Posterior vena cava (tissue), 2 donors: ENCODE data around the gene PAQR8. TPM values are rescaled to one million over a fixed set of nuclear protein-coding genes. Genes with fewer than 3 reads are reported as not detected.

Source experiments
- DNase-seq: peaks from one replicate; pipeline ENCODE4 v3.0.0-alpha.2; 2020; ENCODE audit warnings: low spot score
- intact Hi-C, 2 donors: fragments of 100-400 bp; cut with DNase I; formaldehyde crosslinking; loops; one replicate each; pipeline versions ENCODE4 v1.14.1 to v1.14.2; 2022 to 2023
- long read RNA-seq, 2 donors: library from polyadenylated mRNA; unstranded; transcript quantifications; one replicate each; pipeline ENCODE4 v2.0.0, GENCODE V29; 2020 to 2021
- total RNA-seq, 2 donors: library from RNA; stranded (reverse); fragmentation: NEBNext Ultra II Directional; extraction: Animal tissue kit (Norgen Biotek cat#: 25700); gene quantifications; one replicate each; pipeline ENCODE4 v1.2.1, GENCODE V29; 2021
- donor health status: DM: yes; HTN: yes; CAD: no.
- donor health status: DM: yes; HTN: yes; CAD: no.

The PAQR8 gene
- total RNA-seq = 1 to 10 TPM; 3.9 TPM
- long read RNA-seq, donor 1, full-length matches to known transcripts = 1 of 1 reads
- long read RNA-seq, donor 1, partial matches to known transcripts = 0 of 1 reads
- long read RNA-seq, donor 1, other reads (novel, unspliced or antisense) = 0 of 1 reads
- long read RNA-seq, donor 2 = 0 reads

DNA sequence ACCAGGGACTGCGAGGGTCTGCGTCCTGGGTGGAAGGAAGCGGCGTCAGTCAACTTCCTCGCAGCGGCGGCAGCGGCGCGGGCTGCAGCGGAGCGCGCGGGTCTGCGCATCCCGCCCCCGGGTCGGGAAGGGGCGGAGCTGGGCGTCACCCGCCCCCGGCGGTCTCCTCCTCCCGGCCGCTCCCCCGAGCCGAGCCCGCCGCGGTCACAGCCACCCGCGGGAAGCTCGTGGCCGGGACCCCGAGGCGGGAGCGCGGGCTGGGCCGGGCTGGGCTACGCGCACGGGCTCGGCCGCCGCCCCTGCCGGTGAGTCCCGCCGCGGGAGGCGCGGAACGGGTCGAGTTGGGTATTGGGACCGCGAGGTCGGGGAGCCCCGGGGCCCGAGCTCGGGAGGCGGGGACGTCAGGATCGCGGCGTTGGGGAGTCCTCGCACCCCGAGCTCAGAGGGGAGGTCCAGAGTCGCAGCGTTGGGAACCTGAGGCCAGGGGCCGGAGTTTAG, at the start of gene PAQR8:
Gene PAQR8, plus strand, starts transcription at position 207 of the 498 bp plus-strand sequence. CDS start 41,063 bp downstream, outside the sequence.
- DNase-seq = peak; percentile 92
- intact Hi-C loops = no loop called here

GRCh38 chr6:52312461-52312860, 49.5 kb upstream of the PAQR8 start:
- no peak for DNase-seq
- intact Hi-C loops = no loop called here

DNA sequence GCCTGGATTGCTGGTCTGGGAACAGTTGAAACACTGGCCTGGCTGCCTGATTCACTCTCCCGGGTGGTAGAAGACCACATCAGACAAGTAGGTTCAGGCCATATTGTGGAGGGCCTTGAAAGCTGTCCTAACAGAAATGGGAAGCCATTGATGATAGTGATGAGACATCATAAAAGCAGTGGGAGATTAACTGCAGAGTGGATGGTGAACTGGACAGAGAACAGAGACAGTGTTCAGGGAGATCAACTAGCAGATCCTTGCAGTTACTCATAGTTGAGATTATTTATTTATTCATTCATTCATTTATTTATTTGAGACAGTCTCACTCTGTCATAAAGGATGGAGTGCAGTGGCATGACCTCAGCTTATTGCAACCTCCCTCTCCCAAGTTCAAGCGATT, 47.2 kb upstream of the PAQR8 start:
- intact Hi-C loops = no loop called here
- DNase-seq = no peak

DNA sequence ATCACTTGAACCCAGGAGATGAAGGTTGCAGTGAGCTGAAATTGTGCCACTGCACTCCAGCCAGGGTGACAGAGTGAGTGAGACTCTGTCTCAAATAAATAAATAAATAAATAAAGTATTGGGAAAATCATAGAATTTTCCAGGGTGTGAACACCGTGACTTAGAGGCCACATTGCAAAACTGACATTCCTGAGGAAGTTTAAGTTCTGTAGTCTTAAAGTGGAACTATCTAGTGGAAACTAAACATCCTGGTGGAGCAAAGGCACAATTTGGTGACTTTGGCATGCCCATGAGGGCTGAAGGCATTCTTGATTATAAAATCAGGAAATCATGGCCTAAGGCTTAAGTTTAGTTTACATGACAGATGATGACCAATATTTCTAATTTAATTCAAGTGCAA, 44.7 kb upstream of the PAQR8 start:
- intact Hi-C loops = no loop called here
- DNase-seq = no peak

DNA sequence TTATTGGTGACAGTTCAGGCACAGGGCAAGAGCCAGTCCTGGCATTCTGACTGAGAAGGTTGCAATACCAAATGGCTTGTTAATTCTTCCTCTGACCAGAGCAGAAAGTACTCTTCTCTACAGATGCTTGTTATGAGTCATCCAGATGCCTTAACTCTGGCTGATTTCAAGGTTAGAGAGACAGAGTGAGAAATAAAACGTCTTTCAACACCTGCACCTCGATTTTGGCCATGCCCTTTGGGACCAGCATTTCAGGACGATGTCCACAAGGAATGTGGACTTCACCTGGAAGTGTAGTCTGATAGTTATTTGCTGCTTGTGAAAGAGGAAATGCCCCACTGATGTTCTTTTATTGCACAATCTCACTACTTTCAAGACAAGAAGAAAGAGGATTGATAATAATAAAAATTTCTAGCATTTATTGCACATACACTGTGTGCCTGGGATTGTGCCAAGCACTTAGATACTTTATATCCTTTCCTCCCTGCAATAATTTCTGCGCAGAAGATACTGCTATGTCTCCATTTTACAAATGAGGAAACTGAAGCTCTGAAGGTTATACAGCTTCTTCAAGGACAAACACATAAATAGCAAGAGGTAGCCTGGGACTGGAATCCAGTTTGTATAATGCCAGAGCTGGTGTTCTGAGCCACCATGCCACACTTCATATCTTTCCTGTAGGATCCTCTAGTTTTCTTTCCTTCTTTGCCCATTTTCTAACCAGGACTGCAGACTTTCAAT, 43.9 kb upstream of the PAQR8 start:
- DNase-seq = no peak
- intact Hi-C loops = no loop called here

- intact Hi-C loops = no loop called here
- no peak for DNase-seq
Observed at GRCh38 chr6:52324189-52324588, 37.8 kb upstream of the PAQR8 start.

DNA sequence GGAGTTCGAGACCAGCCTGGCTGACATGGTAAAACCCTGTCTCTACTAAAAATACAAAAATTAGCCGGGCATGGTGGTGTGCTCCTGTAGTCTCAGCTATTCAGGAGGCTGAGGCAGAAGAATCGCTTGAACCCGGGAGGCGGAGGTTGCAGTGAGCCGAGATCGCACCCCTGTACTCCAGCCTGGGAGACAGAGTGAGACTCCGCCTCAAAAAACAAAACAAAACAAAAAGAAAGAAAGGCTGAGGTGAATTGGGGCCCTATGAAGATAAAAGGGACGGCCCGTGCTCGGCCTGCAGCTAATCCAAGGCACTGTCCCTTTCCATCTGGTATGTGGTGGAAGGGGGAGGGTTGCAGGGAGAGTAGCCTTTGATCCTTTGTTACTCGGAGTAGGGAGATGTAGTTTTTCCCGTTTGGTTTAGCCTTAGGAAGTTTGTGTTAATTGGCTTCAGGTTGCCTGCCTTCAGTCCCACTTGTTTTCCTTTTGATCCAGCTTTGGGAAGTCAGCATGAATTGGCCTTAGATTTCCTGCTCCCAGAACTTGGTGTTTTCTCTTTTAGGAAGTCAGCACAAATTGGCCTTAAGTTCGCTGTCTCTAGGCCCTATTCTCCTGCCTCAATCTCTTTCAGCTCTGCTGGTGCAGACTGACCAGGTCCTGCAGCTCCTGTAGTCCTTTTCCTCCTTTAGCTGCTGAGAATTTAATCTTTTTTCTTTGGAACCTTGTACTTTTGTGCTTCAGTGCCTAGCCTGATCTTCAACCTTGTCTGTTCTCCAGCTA, 36.1 kb upstream of the PAQR8 start:
- intact Hi-C loops = no loop called here
- DNase-seq = no peak

- DNase-seq = no peak
- intact Hi-C loops = no loop called here
Observed at GRCh38 chr6:52326540-52327364, 35.2 kb upstream of the PAQR8 start.

GRCh38 chr6:52328303-52328662, 33.7 kb upstream of the PAQR8 start:
- intact Hi-C loops = no loop called here
- no peak for DNase-seq

- no peak for DNase-seq
- intact Hi-C loops = no loop called here
Observed at GRCh38 chr6:52328729-52329128, 33.2 kb upstream of the PAQR8 start.

- intact Hi-C loops = no loop called here
- DNase-seq = no peak
Observed at GRCh38 chr6:52330470-52330869, 31.5 kb upstream of the PAQR8 start.

DNA sequence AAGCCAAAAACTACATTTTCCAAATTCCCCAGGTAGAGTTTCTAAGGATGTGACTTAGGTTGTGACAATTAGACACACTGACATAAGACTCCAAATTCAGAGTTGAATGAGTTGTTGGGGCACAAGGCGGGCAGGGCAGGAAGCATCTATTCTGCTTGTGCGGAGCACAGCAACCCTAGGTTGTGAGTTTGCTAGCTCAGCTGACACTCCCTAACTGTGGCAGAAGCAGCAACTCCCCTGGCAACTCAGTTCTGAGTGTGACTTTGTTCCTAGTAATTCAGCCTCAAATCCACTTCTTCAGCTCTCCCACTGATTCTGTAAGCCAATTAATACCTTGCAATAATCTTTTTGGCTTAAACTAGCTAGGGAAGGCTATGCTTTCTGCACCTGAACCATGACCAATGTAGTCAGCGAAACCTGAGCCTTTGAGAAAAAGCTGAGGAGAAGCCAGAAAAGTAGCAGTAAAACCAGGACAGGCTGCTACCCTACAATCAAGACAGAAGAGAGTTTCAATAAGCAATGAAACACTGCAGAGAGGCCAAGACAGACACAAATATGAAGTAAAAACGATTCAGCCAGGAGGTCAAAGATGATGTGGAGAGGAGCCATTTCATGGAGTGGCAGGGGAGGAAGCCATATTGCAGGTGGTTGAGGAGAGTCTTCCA, 30.0 kb upstream of the PAQR8 start:
- intact Hi-C loops = no loop called here
- DNase-seq = peak; percentile 23

GRCh38 chr6:52333840-52334200, 28.1 kb upstream of the PAQR8 start:
- intact Hi-C loops = no loop called here
- no peak for DNase-seq

DNA sequence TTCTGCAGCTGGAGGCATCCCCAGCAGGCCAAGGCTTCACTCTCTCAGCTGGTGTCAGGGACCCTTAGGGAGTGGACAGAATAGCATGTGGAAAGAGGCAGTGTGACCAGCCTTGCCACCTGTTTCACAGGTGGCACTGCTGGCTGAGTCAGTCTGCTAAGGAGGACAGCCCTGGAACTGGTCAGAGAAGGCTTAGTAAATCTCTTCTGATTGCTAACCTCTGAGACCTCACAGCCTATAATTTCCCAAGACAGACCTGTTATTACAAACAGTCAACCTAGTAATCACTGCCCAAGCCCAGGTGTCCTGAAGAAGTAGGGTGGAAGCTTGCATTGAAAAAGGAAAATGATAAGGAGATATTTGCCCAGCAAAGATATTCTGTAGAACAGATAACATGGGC, 26.4 kb upstream of the PAQR8 start:
- no peak for DNase-seq
- intact Hi-C loops = no loop called here

GRCh38 chr6:52336919-52337561, 24.9 kb upstream of the PAQR8 start:
- intact Hi-C loops = no loop called here

DNA sequence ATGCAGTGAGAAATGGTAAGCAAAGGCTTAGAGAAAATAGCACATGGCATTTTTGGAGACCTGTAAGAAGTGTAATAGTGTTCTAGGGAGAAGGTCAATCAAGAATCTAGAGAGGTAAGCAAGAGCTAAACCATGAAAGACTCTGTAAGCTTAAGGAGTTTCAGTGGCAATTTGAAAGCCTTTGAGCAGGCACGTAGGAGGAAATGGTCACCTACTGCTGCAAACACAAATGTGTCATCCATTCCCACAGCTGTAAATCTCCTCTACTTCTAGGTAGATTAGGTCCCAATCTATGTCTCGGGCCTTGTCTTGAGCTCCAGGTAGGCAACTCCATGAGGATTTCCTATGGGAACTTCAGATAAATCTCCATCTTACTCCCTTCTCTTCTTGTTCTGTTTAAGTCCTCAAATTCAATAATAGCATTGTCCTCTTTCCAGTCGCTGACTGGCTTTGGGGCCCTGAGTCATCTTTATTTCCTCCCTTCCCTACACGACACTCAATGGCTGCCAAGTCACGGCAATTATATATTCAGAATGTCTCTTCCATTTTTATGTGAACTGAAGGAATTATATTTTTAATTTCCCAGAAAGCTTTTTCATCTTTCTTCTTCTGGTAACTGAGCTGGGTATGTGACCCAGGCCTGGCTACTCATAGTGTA, 24.2 kb upstream of the PAQR8 start:
- intact Hi-C loops = no loop called here
- no peak for DNase-seq

More at GRCh38 chr6:52336919-52337561, 24.9 kb upstream of the PAQR8 start:
- DNase-seq = no peak

GRCh38 chr6:52340603-52340880, 21.4 kb upstream of the PAQR8 start:
- no peak for DNase-seq
- intact Hi-C loops = no loop called here

- no peak for DNase-seq
- intact Hi-C loops = no loop called here
Observed at GRCh38 chr6:52341561-52342260, 20.2 kb upstream of the PAQR8 start.
